HG02970 (cell line): Measurements from ENCODE around the gene SIGLEC6.

ENCODE experiments used
- ATAC-seq: cut with Tn5 transposase; IDR thresholded peaks from one replicate; pipeline ENCODE4 v1.9.1; 2021; ENCODE audit warnings: mild to moderate bottlenecking, moderate library complexity, moderate number of reproducible peaks; ENCODE audit not compliant: unreplicated experiment, low FRiP score

The SIGLEC6 gene

DNA sequence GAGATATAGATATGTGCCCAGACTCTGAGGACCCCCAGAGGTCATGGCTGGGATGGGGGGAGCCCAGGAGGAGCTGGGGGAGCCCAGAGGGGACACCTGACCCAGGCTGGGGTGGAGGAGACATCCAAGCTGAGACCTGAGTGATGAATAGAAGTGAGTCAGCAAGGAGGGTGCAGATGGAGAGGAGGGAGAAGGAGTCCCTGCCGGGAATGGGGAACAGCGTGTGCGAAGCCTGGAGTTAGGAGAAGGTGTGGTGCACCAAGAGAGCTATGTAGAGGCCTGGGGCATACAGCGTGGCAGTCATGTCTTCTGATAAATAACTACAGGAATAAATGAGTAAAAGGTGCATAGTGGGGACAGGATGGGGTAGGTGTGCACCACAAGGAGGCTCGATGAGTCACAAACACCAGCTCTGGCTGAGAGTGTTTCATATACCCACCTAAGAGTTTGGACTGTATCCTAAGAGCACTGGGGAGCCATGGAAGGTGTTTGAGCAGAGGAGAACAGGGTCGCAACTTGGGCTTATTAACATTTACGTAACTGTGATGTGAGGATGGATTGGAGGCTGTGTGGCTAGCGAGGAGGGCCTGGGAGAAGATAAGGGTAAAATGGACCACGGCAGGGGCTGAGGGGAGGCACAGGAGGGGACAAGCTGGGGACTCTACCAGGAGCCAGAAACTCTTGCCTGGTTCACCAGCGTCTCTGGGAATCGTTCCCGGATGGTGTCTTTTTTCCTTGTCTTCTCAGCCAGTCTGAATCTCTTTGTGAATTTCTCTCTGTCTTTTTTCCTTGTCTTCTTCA is 51.7 kb downstream of the SIGLEC6 start:
- ATAC-seq, result no peak

GRCh38 chr19:51478381-51479234 is 52.9 kb downstream of the SIGLEC6 start, which contains the start of gene CEACAM18:
CEACAM18 (plus strand) TSS chr19:51478539.
- ATAC-seq, result no peak

DNA sequence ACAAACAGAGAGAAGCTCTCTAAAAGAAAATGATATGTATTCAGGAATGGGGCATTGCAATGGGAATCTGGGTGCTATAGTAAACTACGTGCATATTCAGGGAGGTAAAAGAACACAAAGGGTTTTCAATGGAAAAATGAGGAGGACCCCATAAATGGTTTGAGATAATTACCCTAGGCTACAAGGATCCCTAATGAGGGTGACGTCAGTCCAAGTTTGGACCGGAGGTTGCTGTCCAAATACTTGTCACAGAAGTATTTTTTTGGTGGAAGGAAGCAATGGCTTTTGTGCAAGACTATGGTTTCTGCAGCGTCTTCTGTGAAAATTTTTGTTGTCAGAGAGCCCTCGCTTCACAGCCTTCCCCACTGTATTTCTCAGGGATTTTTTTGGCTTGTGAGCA is 54.1 kb downstream of the SIGLEC6 start:
- ATAC-seq, result no peak

DNA sequence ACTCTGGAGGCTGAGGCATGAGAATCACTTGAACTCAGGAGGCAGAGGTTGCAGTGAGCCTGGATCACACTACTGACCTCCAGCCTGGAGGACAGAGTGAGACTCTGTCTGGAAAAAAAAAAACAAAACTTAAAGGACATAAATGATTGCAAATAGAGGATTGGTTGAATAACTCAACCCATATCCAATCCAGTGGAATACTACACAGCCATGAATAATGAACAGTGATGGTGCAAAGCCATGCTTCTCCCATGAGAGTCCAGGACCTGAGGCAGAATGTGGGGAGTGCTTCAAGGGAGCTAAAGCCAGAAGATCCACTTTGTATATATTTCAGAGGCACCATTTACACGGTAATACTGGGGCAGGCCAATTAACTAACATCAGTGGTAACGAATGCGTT is 55.3 kb downstream of the SIGLEC6 start:
- no peak for ATAC-seq

DNA sequence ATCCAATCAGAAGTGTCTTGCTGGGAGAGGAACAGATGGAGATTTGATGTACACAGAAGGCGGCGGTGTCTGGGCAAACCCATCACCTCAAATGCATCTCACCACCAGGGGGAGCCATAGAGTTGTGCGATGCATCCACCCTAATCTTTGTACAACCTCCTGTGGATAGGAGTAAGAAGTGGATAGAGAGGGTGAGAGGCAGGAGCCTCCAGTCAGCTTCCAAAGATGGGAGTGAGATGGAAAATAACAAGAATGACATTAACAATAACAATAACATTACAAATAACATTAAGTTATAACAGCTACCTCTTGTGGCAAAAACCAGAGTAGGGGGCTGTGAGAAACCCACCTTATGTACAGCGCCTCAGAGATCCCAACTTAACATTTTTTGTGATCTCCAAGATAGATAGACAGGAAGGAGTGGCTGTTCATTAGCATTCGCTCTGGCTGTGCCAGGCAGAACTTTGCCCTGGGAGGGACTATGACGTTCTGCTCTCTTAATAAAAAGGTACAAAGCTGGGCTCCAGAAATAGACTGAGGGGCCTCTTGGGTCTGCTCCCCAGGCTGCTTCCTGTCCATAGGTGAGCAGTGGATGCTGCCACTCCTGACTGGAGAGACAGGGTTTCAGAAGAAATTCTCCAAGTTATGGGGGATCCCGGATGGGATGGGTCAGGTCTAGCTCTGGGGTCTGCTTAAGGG is 58.3 kb downstream of the SIGLEC6 start:
- ATAC-seq, result no peak

DNA sequence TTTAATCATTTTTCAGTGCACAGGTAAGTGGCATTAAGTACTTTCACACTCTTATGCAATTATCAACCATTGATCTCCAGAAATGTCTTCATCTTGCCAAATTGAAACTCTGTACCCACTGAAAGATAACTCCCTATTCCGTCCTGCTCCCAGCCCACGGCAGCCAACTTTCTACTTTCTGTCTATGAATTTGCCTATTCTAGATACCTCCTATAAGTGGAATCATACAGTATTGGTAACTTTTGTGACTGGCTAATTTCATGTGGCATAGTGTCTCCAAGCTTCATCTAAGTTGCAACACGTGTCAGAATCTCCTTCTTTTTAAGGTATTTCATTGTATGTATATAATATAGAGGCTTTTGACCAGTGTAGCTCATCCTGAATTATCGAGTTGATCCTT is 58.9 kb downstream of the SIGLEC6 start:
- no peak for ATAC-seq

- ATAC-seq, result no peak
Observed at GRCh38 chr19:51471527-51471926, 59.9 kb downstream of the SIGLEC6 start.

DNA sequence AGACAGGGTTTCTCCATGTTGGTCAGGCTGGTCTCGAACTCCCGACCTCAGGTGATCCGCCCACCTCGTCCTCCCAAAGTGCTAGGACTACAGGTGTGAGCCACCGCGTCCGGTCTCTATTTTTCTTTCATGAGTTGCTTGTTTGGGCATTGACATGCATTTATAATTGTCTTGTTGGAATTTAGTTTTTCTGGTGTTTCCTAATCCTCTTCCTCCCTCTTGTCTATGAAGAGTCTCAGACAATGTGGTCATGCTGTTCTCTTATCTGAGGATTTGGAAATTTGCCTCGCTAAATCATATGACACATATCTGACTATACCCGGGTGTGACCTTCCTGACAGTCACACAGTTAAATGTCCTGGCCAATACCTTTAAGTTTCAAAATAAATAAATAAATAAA is 60.5 kb downstream of the SIGLEC6 start:
- no peak for ATAC-seq

DNA sequence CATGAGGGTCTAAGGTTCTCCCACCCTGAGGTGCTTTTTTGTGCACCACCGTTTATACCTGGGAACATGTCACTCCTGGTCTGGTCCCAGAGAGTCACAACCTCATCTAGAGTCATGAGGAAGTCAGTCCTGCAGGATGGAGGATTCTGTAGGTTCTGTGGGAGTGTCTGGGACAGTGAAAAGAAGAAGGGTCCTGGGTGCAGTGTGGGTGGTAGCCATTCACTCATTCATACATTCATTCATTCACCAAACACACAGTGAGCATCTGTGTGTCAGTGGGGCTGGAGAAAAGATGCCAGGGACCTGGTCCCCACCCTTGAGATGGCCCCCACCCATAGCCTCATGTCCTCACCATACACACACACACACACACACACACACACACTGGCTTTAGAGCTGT is 61.8 kb downstream of the SIGLEC6 start:
- no peak for ATAC-seq

DNA sequence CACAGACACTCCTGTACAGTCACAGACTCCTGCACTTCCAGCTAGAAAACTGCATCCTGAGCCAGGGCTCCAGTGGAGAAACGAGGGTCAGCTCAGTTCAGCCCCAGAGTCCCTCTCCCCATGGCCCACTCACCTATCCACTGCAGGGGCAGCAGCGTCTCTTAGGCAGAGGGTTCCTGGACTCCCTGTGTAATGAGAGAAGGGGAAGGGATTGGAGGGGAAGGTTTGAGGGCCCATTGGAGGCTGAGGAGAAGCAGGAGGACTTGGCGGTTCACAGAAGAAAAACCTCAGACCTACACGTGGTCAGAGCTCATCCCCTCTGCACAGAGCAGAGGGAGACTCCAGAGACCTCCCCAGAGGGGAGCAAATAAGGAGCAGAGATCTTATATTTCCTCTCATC is 62.3 kb downstream of the SIGLEC6 start:
- no peak for ATAC-seq

GRCh38 chr19:51468545-51468920 is 62.9 kb downstream of the SIGLEC6 start:
- ATAC-seq, result no peak

DNA sequence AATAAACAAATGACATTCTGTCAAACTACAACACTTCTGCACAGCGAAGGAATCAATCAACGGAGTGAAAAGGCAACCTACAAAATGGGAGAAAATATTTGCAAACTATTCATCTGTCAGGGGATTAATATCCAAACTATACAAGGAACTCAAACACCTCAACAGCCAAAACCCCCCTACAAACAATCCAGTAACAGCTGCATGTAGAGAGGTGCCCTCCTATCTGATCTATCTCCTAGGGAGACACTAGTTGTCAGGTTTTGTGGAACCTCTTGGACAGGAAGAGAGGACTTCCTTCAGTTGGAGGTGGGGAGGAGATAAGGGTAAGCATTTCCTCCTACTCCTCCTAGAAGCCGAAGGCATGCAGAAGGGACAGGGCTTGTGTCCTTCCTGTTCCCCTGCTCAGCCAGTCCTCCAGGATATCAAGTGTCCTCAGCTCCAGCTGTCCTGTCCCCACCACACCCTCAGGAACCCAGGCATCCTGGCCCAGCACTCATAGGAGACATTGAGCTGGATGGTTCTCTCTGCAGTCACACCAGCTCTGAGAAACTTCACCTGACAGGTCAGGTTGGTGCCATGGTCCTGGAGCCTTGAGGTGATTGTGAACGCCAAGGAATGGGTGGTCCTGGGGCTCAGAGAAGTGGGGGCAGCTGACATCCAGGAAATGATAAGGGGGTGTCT is 63.5 kb downstream of the SIGLEC6 start:
- ATAC-seq, result no peak
